Esophagus muscularis mucosa (tissue), 4 donors: Measurements from ENCODE around the gene ZFHX3. TPM values are rescaled to one million over a fixed set of nuclear protein-coding genes. Genes with fewer than 3 reads are reported as not detected.

Source experiments
- DNase-seq: peaks from one replicate; pipeline ENCODE4 v3.0.0-alpha.2; 2017; ENCODE audit errors: extremely low spot score
- H3K27ac ChIP-seq, 4 donors: fragments of 200-600 bp; sonication (generic); replicated peaks in 1 of 4; 1 replicate in 3 of 4; 2 replicates in 1 of 4; pipeline ENCODE4 v1.5.1; 2016 to 2019; ENCODE audit warnings: mild to moderate bottlenecking in 1 of 4
- H3K27me3 ChIP-seq, 4 donors: fragments of 200-600 bp; sonication (generic); one replicate each; pipeline versions ENCODE4 v1.5.1 to v1.6.0; 2016 to 2019
- H3K36me3 ChIP-seq, 4 donors: fragments of 200-600 bp; sonication (generic); one replicate each; pipeline ENCODE4 v1.5.1; 2016 to 2019
- H3K4me1 ChIP-seq, 4 donors: fragments of 200-600 bp; sonication (generic); one replicate each; pipeline ENCODE4 v1.5.1; 2016 to 2019
- H3K4me3 ChIP-seq, 4 donors: fragments of 200-600 bp; sonication (generic); 1 replicate in 2 of 4; 2 replicates in 2 of 4; pipeline ENCODE4 v1.5.1; 2016 to 2019; ENCODE audit warnings: mild to moderate bottlenecking in 4 of 4, moderate library complexity in 1 of 4
- H3K9me3 ChIP-seq, 4 donors: fragments of 200-600 bp; sonication (generic); 1 replicate in 3 of 4; 2 replicates in 1 of 4; pipeline ENCODE4 v1.5.1; 2016 to 2019
- EP300 ChIP-seq: sonication (generic); formaldehyde crosslinking; IDR thresholded peaks from one replicate; pipeline ENCODE4 v1.6.1; 2017; ENCODE audit warnings: antibody characterized with exemption
- POLR2A ChIP-seq: fragments of 450-650 bp; IDR thresholded peaks from one replicate; pipeline ENCODE4 v1.6.1; 2017; ENCODE audit warnings: antibody characterized with exemption, moderate library complexity, mild to moderate bottlenecking, low read depth
- POLR2AphosphoS5 ChIP-seq, 2 donors: sonication (generic); formaldehyde crosslinking; IDR thresholded peaks; one replicate each; pipeline ENCODE4 v1.6.1; 2017; ENCODE audit warnings: antibody characterized with exemption in 2 of 2
- WGBS: methylation state at CpG from one replicate; pipeline ENCODE4 v1.1.5; 2018; 5-methylcytosine and 5-hydroxymethylcytosine counted together
- intact Hi-C: fragments of 100-400 bp; cut with DNase I; formaldehyde crosslinking; loops from one replicate; pipeline ENCODE4 v1.15.1; 2023
- total RNA-seq, 4 donors: library from RNA; depleted of rRNA; stranded (reverse); fragments of >200 nt; gene quantifications; one replicate each; pipeline versions ENCODE4 v1.1.0 to v1.2.1, GENCODE V29; 2016
- TF ChIP-seq, protein P1 (sequence below), 3 experiments: fragments of 200-600 bp in 2 of 3; fragments of 450-650 bp in 1 of 3; sonication (generic) in 2 of 3; IDR thresholded peaks; one replicate each; pipeline ENCODE4 v1.5.1; 2017 to 2019; ENCODE audit warnings: antibody characterized with exemption in 3 of 3, mild to moderate bottlenecking in 2 of 3, moderate library complexity in 1 of 3

Gene ZFHX3
- total RNA-seq, 4 donors from 2014 or later: 25.7 to 53.0 (median 30.6) TPM

DNA sequence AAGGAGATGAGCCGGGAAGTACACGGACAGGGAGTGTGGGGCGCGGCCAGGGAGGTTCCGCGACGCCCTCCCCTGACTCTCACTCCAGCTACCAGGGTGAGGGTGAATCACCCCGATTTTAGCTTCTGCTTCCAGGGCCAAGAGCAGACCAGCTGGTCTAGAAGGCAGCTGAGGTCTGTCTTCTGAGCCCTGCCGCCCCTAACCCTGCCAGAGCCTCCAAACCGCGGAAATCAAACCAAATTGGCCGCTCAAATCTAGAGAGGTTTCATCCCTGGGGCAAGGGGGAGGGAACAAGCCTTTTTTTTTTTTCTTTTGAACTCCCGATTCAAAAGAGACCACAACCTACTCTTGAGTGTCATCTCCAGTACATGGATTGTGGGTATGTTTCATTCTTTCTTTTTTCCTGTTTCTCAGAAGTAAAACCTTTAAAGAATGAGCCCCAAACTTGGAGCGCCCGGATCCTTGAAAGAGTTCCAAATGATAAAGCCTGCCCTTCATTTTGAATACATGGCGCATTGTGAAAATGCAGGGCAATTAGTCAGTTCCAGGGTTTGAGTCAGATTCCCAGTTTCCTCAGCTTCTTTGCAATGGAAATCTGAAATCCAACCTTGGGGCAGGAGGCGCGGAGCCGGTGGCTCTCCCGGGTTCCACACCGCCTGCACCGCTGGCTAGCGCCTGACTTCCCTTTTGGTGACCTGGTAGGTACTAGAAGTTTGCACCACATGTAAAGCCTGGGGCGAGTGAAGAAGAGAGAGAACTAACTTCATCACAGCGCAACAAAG lies 16.5 kb upstream of the ZFHX3 start:
- peaks cover 0 to 50% (median 25%) of the 10 kb centered on the region in 4 donors for H3K27me3 ChIP-seq
- 73% methylated on average over 25 of the region's 25 CpGs for WGBS

DNA sequence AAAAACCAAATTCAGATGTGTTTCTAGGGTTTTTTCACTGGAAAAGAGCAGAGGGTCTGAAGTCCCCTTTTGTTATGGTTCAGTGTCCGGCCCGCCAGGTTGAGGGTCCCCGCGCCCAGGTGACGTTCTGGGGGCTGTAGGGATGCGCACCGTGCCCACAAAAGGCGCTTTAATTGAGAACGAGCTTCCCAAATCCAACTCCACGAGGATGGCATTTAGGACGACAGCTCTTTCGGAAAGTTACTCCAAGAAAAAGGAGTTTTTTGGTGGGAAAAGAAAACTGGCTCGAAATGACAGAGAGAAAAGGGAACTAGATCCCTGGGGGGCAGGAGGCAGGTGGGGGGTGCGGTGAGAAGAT lies 15.9 kb upstream of the ZFHX3 start:
- Histone ChIP-seq H3K4me1 (peaks cover 45 to 83% (median 64%) of the 10 kb centered on the region in 4 donors), H3K4me3 (peak overlapping the region; percentile 34 to 42 (median 38)), H3K36me3 (no peaks in the 10 kb centered on the region), H3K27ac (peak overlapping the region; percentile 24 to 37 (median 28)), H3K9me3 (no peaks in the 10 kb centered on the region), H3K27me3 (peaks cover 0 to 50% (median 25%) of the 10 kb centered on the region in 4 donors)
- TF ChIP-seq POLR2A (no peak), EP300 (no peak), POLR2AphosphoS5 (IDR thresholded peaks at IDR 0.05) (no peak)
- TF ChIP-seq, protein P1, sequence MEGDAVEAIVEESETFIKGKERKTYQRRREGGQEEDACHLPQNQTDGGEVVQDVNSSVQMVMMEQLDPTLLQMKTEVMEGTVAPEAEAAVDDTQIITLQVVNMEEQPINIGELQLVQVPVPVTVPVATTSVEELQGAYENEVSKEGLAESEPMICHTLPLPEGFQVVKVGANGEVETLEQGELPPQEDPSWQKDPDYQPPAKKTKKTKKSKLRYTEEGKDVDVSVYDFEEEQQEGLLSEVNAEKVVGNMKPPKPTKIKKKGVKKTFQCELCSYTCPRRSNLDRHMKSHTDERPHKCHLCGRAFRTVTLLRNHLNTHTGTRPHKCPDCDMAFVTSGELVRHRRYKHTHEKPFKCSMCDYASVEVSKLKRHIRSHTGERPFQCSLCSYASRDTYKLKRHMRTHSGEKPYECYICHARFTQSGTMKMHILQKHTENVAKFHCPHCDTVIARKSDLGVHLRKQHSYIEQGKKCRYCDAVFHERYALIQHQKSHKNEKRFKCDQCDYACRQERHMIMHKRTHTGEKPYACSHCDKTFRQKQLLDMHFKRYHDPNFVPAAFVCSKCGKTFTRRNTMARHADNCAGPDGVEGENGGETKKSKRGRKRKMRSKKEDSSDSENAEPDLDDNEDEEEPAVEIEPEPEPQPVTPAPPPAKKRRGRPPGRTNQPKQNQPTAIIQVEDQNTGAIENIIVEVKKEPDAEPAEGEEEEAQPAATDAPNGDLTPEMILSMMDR (IDR thresholded peaks at IDR 0.05): no peak
- intact Hi-C loops: no loop called here
- WGBS: 57% methylated on average over 14 of the region's 14 CpGs
- DNase-seq: no peak

More for the DNA sequence above, 16.5 kb upstream of the ZFHX3 start:
- Histone ChIP-seq H3K4me3 (peak overlapping the region; percentile 34 to 42 (median 38)), H3K27ac (peak overlapping the region; percentile 24 to 37 (median 28)), H3K9me3 (no peaks in the 10 kb centered on the region), H3K4me1 (peaks cover 51 to 85% (median 67%) of the 10 kb centered on the region in 4 donors), H3K36me3 (no peaks in the 10 kb centered on the region)
- TF ChIP-seq POLR2AphosphoS5 (IDR thresholded peaks at IDR 0.05) (peak; percentile 13 to 39), POLR2A (no peak)
- no peak for DNase-seq
- intact Hi-C loops: no loop called here

DNA sequence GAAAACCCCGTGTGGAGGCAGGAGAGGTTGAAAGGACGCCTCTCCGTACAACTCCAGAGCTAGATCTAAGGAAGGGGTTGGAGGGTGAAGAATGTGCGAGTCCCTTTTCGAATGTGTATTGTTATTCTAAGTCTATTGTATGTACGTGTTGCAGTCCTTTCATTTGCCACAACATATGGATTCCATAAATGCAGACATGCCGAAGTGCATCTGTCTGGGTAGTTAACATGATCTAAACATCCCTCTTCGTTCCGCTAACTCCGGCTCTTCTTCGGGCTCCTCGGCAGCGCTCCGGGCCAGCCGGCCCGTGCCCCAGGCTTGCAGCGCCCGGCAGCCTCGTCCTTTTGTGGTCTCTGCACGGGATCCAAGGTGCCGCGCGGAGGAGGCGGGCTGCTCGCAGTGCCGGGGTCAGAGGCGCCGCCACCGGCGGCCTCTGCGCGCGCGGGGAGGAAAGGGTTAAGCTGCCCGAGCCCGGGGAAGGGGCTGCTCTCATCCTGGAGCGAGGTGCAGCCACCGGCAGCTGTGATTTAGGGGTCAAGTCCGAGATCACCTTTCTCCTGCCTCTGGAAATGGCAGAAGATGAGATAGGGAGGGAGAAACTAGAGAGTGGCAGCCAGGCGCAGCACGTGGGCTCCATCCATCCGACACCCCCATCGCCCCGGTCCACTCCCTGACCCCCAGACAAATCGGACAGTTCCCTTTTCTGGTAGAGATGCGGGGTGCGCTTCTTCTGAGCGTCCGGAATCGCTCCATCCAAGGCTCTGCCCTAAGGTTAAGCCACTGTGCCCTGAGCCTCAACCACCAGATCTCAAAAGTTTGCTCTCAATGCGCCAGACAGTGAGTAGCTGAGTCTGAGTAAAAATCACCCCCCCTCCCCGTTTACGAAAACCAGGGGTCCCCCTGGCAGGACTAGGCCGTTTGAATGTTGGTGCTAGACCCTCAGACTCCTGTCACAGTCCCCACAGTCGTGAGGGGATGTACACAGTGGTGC lies 15.1 kb upstream of the ZFHX3 start:
- peaks cover 0 to 50% (median 25%) of the 10 kb centered on the region in 4 donors for H3K27me3 ChIP-seq
- 75% methylated on average over 26 of the region's 55 CpGs for WGBS
- intact Hi-C loops: no loop called here
- H3K9me3 ChIP-seq: no peaks in the 10 kb centered on the region
- TF ChIP-seq EP300 (no peak), POLR2AphosphoS5 (IDR thresholded peaks at IDR 0.05) (no peak), POLR2A (no peak)
- TF ChIP-seq, protein P1 (IDR thresholded peaks at IDR 0.05): no peak
- H3K27ac ChIP-seq: peak overlapping the region in 2 of 4 donors; percentile 24 to 51
- H3K36me3 ChIP-seq: no peaks in the 10 kb centered on the region
- DNase-seq: no peak
- peak overlapping the region; percentile 12 to 40 (median 30) for H3K4me3 ChIP-seq
- H3K4me1 ChIP-seq: peaks cover 37 to 75% (median 56%) of the 10 kb centered on the region in 4 donors

DNA sequence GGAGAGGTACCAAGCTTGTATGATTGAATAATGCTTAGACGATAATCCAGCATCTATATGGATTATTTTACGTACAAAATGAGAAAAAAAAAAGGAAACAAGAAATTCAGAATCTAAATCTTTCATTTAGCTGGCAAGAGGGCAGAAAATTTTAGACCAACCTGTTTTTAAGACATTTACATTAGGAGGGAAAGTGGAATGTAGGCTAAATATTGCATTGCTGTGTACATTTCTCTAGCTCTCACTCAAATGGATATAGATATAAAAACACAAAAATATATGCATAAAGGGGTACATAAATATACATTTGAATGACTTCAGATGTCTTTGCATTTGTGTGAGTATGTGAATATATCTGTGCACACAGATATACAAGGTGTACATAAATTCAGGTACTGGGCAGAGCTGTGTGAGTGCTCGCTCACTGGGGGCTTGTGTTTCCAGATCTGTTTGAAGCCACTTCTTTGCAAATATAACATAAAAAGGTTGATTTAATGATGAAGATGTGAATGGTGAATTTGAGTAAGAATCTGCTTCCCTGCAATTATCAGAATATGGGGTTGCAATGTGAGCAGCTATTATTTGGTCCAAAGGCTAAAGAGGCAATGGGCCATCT lies 14.2 kb upstream of the ZFHX3 start:
- intact Hi-C loops: no loop called here

More for the DNA sequence above, 14.2 kb upstream of the ZFHX3 start:
- Histone ChIP-seq H3K27ac (peak overlapping the region in 1 of 4 donors; percentile 51), H3K9me3 (no peaks in the 10 kb centered on the region), H3K36me3 (no peaks in the 10 kb centered on the region), H3K4me3 (no peak overlapping the region), H3K27me3 (peaks cover 0 to 46% (median 24%) of the 10 kb centered on the region in 4 donors), H3K4me1 (peaks cover 28 to 69% (median 48%) of the 10 kb centered on the region in 4 donors)
- no peak for TF ChIP-seq POLR2A
- TF ChIP-seq POLR2AphosphoS5 (IDR thresholded peaks at IDR 0.05): no peak
- no peak for TF ChIP-seq EP300
- TF ChIP-seq, protein P1 (IDR thresholded peaks at IDR 0.05): no peak
- 95% methylated on average over 3 of the region's 3 CpGs for WGBS
- DNase-seq: no peak
